DND-41 (cell line): ENCODE measurements around the gene ZC3H12C.

Experiments used
- ATAC-seq: fragments of 200-7000 bp; cut with Tn5 transposase; 3 replicates; pipeline ENCODE4 v1.9.1; 2021; ENCODE audit warnings: low read depth; ENCODE audit not compliant: insufficient read depth
- DNase-seq: peaks from one replicate; pipeline ENCODE4 v3.0.0-alpha.2; 2020
- H2AFZ ChIP-seq: 2 replicates; pipeline ENCODE4 v1.6.0; 2012; ENCODE audit warnings: low read depth, low read length
- H3K27ac ChIP-seq: 2 replicates; pipeline ENCODE4 v1.5.1; 2012; ENCODE audit warnings: low read length, inconsistent platforms
- H3K27me3 ChIP-seq: fragments of 200-600 bp; sonication (generic); 2 replicates; pipeline ENCODE4 v1.6.0; 2012; ENCODE audit warnings: low read length, mild to moderate bottlenecking, inconsistent platforms; ENCODE audit not compliant: insufficient read depth, poor library complexity
- H3K36me3 ChIP-seq: 2 replicates; pipeline ENCODE4 v1.5.1; 2012; ENCODE audit warnings: low read length, inconsistent platforms; ENCODE audit not compliant: insufficient read depth
- H3K4me1 ChIP-seq: 2 replicates; pipeline ENCODE4 v1.5.1; 2012; ENCODE audit warnings: mild to moderate bottlenecking, low read length; ENCODE audit not compliant: insufficient read depth
- H3K4me2 ChIP-seq: 2 replicates; pipeline ENCODE4 v1.6.0; 2012; ENCODE audit warnings: mild to moderate bottlenecking, moderate library complexity, low read length, inconsistent platforms; ENCODE audit not compliant: insufficient read depth
- H3K4me3 ChIP-seq, 2 experiments: fragments of 200-600 bp in 1 of 2; shearing (Covaris generic) in 1 of 2; 2 replicates each; pipeline ENCODE4 v1.5.1; 2012 to 2016; ENCODE audit warnings: inconsistent platforms in 2 of 2, low read length in 2 of 2, mild to moderate bottlenecking in 2 of 2, low read depth in 1 of 2, moderate library complexity in 1 of 2
- H3K79me2 ChIP-seq: 2 replicates; pipeline ENCODE4 v1.6.0; 2012; ENCODE audit warnings: low read length, inconsistent platforms; ENCODE audit not compliant: insufficient read depth
- H3K9ac ChIP-seq: 2 replicates; pipeline ENCODE4 v1.6.0; 2012; ENCODE audit warnings: low read depth, mild to moderate bottlenecking, inconsistent platforms, low read length, moderate library complexity
- H3K9me3 ChIP-seq: 2 replicates; pipeline ENCODE4 v1.5.1; 2012; ENCODE audit warnings: low read length, moderate library complexity, mild to moderate bottlenecking, inconsistent platforms; ENCODE audit not compliant: insufficient read depth, severe bottlenecking
- H4K20me1 ChIP-seq: 2 replicates; pipeline ENCODE4 v1.6.0; 2012; ENCODE audit warnings: low read length; ENCODE audit not compliant: insufficient read depth
- CTCF ChIP-seq: IDR thresholded peaks from 2 replicates; pipeline ENCODE4 v1.5.1; 2012; ENCODE audit warnings: borderline replicate concordance, low read length, moderate library complexity, mild to moderate bottlenecking; ENCODE audit not compliant: poor library complexity, severe bottlenecking; ENCODE audit errors: extremely low read depth
- EZH2 ChIP-seq: IDR thresholded peaks from 3 replicates; pipeline ENCODE4 v1.6.1; 2012; ENCODE audit warnings: borderline replicate concordance, low read depth, mild to moderate bottlenecking, moderate library complexity, low read length, inconsistent platforms; ENCODE audit not compliant: severe bottlenecking

ZC3H12C gene

GRCh38 chr11:110182886-110183285 lies 89.7 kb downstream of the ZC3H12C start:
- Histone ChIP-seq H3K4me3 (no peak overlapping the region), H2AFZ (no peak overlapping the region), H4K20me1 (no peaks in the 10 kb centered on the region), H3K9me3 (no peaks in the 10 kb centered on the region), H3K9ac (no peak overlapping the region), H3K27me3 (no peaks in the 10 kb centered on the region), H3K79me2 (no peaks in the 10 kb centered on the region), H3K4me2 (no peak overlapping the region), H3K27ac (no peak overlapping the region), H3K36me3 (no peaks in the 10 kb centered on the region), H3K4me1 (no peaks in the 10 kb centered on the region)
- no peak for TF ChIP-seq EZH2
- no peak for TF ChIP-seq CTCF
- DNase-seq: no peak
- no peak for ATAC-seq

DNA sequence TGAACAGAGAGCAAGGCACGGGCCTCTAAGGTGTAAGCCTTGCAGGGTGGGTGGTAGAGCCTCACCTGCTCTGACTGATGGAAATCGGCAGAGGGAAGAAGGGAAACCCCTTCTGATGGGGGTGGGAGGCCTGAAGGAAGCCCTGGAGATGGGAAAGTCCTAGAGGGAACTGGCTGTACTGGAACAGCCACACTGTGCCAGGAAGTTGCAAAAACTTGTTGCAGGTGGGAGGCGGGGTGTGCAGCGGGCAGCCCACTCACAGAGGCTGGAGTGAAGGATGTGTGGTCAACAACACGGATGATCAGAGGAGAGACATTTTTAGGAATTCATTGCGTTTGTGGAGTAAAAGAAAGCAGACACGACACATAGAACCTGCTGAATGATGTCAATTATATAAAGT lies 91.3 kb downstream of the ZC3H12C start:
- no peak for TF ChIP-seq EZH2
- no peak for TF ChIP-seq CTCF
- Histone ChIP-seq H3K4me2 (no peak overlapping the region), H4K20me1 (no peaks in the 10 kb centered on the region), H3K4me1 (no peaks in the 10 kb centered on the region), H2AFZ (no peak overlapping the region), H3K79me2 (no peaks in the 10 kb centered on the region), H3K27me3 (no peaks in the 10 kb centered on the region), H3K9me3 (no peaks in the 10 kb centered on the region), H3K9ac (no peak overlapping the region), H3K27ac (no peak overlapping the region), H3K36me3 (no peaks in the 10 kb centered on the region), H3K4me3 (no peak overlapping the region)
- ATAC-seq: no peak
- DNase-seq: no peak

DNA sequence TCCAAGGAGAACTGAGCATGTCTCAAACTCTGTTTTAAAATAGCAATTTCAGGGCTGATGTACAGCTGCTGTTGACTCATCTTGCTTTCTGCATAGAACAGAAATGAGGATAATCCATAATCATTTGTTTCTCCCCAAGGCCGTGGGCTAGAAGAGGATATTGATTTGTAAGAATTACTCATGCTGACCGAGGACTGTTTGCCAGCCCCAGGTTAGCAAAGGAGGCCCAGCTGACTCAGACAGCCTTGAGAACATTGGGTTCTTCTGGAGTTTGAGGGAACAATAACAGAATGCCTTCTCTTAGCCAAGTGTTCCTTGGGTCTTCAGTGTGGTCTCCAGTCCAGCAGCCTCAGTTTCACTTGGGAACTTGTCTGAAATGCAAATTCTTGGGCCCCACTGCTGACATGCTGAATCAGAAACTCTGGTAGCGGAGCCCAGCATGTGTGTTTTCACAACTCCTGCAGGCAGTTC lies 92.0 kb downstream of the ZC3H12C start:
- Histone ChIP-seq H3K27me3 (no peaks in the 10 kb centered on the region), H3K36me3 (no peaks in the 10 kb centered on the region), H4K20me1 (no peaks in the 10 kb centered on the region), H3K27ac (no peak overlapping the region), H3K9me3 (no peaks in the 10 kb centered on the region), H2AFZ (no peak overlapping the region), H3K79me2 (no peaks in the 10 kb centered on the region), H3K4me1 (no peaks in the 10 kb centered on the region), H3K4me3 (no peak overlapping the region), H3K4me2 (no peak overlapping the region), H3K9ac (no peak overlapping the region)
- DNase-seq: no peak
- no peak for TF ChIP-seq CTCF
- TF ChIP-seq EZH2: no peak
- ATAC-seq: no peak

DNA sequence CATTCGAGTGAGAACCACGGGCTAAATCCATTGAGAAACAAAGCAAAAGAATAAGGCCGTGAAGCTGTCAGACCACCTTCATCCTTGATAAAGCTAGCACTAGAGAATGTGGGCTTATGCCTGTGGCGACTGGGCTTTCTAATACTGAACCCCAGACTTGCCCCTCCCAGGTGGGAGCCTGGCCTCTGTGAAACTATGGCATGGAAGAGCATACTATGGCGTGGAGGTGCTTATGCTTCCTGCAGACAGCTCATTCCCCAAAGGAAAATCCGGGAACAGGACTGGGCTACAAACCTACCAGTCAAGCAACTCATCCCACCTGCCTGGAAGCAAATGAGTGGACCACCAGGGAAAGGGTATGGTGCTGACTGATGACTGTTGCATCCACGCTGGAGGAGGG lies 92.4 kb downstream of the ZC3H12C start:
- DNase-seq (no peak), ATAC-seq (no peak)
- H3K4me2 ChIP-seq: no peak overlapping the region
- H3K27me3 ChIP-seq: no peaks in the 10 kb centered on the region
- H3K4me3 ChIP-seq: no peak overlapping the region
- H2AFZ ChIP-seq: no peak overlapping the region
- no peak overlapping the region for H3K27ac ChIP-seq
- no peaks in the 10 kb centered on the region for H4K20me1 ChIP-seq
- H3K36me3 ChIP-seq: no peaks in the 10 kb centered on the region
- no peak for TF ChIP-seq CTCF
- TF ChIP-seq EZH2: no peak
- no peaks in the 10 kb centered on the region for H3K4me1 ChIP-seq
- no peak overlapping the region for H3K9ac ChIP-seq
- no peaks in the 10 kb centered on the region for H3K79me2 ChIP-seq
- H3K9me3 ChIP-seq: no peaks in the 10 kb centered on the region
